H1 (cell line): ENCODE measurements around the gene EXOC6. TPM values are rescaled to one million over a fixed set of nuclear protein-coding genes. Genes with fewer than 3 reads are reported as not detected.

ENCODE experiments used
- CHD7 ChIP-seq: fragments of 300-600 bp; sonication (generic); IDR thresholded peaks from 2 replicates; pipeline ENCODE4 v1.7.1; 2012; ENCODE audit warnings: low read length, moderate library complexity, mild to moderate bottlenecking, inconsistent platforms; ENCODE audit not compliant: insufficient replicate concordance
- SP1 ChIP-seq: IDR thresholded peaks from 2 replicates; pipeline ENCODE4 v1.6.1; 2011; ENCODE audit warnings: low read depth, low read length
- polyA plus RNA-seq, 7 experiments: library from polyadenylated mRNA; depleted of rRNA in 3 of 7; stranded (reverse) in 5 of 7; unstranded in 2 of 7; fragments of >200 nt in 5 of 7; fragments of 200-250 nt in 2 of 7; gene quantifications; 1 replicate in 5 of 7; 2 replicates in 1 of 7; 4 replicates in 1 of 7; pipeline versions ENCODE4 v1.2.1 to v1.2.3, GENCODE V29; 2011 to 2013; ENCODE audit warnings: missing spikeins in 2 of 7, mixed read lengths in 2 of 7
- total RNA-seq: library from RNA; stranded (reverse); fragmentation: NEBNext Ultra II Directional; extraction: Animal tissue kit (Norgen Biotek cat#: 25700); gene quantifications from 2 replicates; pipeline ENCODE4 v1.2.1, GENCODE V29; 2021

EXOC6 gene
- total and polyA plus RNA-seq, 2 of the 8 experiments (the other 6 are each of a cell fraction or from before 2014, with no cell fraction given), result 1.7 to 4.5 TPM

GRCh38 chr10:93091960-93092359 lies 243.6 kb downstream of the EXOC6 start (continued):
- TF ChIP-seq CHD7 (no peak), SP1 (no peak)
